NCI-H446 treated with DMSO at 0.1 percent for 48 hours (cell line): ENCODE results near the gene CERT1.
A peak's percentile ranks its signal among the peaks of the same experiment; 100 is the strongest.
"Not testable (repeated sequence)": the region's sequence is repeated elsewhere in the genome, so short reads cannot be mapped to it uniquely, and the experiment has no call there.

Source experiments
- DNase-seq: peaks from one replicate; lab custom pipeline; 2025; lab: John Stamatoyannopoulos, UW

CERT1 gene, protein sequence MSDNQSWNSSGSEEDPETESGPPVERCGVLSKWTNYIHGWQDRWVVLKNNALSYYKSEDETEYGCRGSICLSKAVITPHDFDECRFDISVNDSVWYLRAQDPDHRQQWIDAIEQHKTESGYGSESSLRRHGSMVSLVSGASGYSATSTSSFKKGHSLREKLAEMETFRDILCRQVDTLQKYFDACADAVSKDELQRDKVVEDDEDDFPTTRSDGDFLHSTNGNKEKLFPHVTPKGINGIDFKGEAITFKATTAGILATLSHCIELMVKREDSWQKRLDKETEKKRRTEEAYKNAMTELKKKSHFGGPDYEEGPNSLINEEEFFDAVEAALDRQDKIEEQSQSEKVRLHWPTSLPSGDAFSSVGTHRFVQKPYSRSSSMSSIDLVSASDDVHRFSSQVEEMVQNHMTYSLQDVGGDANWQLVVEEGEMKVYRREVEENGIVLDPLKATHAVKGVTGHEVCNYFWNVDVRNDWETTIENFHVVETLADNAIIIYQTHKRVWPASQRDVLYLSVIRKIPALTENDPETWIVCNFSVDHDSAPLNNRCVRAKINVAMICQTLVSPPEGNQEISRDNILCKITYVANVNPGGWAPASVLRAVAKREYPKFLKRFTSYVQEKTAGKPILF

GRCh38 chr5:75511435-75512382 is at the start of gene CERT1, which contains the start of gene POLK:
TSS of gene CERT1 (minus strand) at chr5:75511629. CDS start at chr5:75511207, 422 bp downstream.
TSS of gene POLK (plus strand) at chr5:75511891.
- DNase-seq = peak; percentile 95

GRCh38 chr5:75560655-75561054 is 49.2 kb upstream of the CERT1 start:
- DNase-seq = not testable (repeated sequence)

GRCh38 chr5:75558981-75559632 is 47.7 kb upstream of the CERT1 start:
- DNase-seq = no peak

- DNase-seq = no peak
These were observed 46.8 kb upstream of the CERT1 start for GRCh38 chr5:75558221-75558620.

DNA sequence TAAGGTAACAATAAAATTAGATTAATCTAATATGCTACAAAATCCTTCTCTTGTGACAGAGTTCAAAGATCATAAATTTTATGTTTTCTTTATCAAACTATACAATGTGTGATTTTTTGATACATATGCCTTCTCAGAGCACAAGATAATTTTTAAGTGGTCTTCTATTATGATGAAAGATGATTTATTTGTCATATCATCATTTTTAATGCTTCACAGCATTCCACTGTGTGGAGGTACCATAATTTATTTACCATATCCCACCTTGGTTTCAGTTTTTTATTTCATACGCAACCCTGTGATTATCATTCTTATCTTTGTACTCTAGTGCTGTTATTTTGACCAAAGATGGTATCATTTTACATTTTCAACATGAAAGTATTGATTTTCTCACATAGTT is 41.9 kb upstream of the CERT1 start:
- DNase-seq = no peak

GRCh38 chr5:75552764-75553163 is 41.3 kb upstream of the CERT1 start:
- no peak for DNase-seq

GRCh38 chr5:75551471-75551870 is 40.0 kb upstream of the CERT1 start:
- no peak for DNase-seq

GRCh38 chr5:75550597-75550996 is 39.2 kb upstream of the CERT1 start:
- DNase-seq = no peak

GRCh38 chr5:75547812-75548211 is 36.4 kb upstream of the CERT1 start:
- no peak for DNase-seq

DNA sequence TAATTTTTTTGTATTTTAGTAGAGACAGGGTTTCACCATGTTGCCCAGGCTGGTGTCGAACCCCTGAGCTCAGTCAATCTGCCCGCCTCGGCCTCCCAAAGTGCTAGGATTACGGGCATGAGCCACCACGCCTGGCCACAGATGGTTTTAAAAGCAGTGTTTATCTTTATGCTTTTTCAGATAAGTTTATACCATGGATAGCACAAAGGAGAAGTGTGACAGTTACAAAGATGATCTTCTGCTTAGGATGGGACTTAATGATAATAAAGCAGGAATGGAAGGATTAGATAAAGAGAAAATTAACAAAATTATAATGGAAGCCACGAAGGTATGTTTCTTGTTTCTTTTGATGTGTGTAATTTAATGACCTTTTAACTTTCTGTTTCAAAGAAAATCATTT is 35.4 kb upstream of the CERT1 start:
- no peak for DNase-seq

GRCh38 chr5:75545131-75545530 is 33.7 kb upstream of the CERT1 start:
- peak; percentile 3 for DNase-seq

GRCh38 chr5:75538211-75538610 is 26.8 kb upstream of the CERT1 start:
- DNase-seq = no peak

- no peak for DNase-seq
These were observed 25.4 kb upstream of the CERT1 start for GRCh38 chr5:75536694-75537360.

DNA sequence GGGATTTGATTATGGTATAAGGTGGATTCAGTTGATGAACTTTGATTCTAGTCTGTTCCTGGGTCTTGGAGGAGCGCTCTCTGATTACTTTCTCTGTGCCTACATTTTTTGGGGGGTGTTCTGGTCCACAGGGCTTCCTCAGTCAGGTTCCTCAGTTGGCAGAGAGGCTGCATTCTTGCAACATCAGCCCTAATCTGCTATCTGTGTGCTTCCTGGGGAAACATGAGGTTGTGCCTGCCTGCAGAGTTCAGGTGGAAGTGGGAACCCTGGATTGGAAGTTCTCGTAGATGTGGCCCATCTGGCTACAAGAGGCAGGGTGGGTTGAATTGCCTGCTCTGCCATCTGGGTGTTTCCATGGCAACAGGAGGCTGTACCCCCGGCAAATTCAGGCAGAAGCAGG is 24.7 kb upstream of the CERT1 start:
- no peak for DNase-seq

DNA sequence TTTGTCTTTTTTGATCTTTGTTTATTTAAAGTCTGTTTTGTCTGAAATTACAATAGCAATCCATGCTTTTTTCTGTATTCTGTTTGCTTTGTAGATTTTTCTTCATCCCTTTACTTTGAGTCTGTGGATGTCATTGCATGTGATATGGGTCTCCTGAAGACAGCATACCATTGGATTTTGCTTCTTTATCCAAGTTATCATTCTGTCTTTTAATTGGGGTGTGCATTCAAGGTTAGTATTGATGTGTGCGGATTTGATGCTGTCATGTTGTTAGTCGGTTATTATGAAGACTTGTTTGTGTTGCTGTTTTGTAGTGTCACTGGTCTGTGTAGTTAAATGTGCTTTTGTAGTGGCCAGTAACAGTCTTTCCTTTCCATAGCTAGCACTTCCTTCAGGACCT is 23.3 kb upstream of the CERT1 start:
- DNase-seq = no peak

DNA sequence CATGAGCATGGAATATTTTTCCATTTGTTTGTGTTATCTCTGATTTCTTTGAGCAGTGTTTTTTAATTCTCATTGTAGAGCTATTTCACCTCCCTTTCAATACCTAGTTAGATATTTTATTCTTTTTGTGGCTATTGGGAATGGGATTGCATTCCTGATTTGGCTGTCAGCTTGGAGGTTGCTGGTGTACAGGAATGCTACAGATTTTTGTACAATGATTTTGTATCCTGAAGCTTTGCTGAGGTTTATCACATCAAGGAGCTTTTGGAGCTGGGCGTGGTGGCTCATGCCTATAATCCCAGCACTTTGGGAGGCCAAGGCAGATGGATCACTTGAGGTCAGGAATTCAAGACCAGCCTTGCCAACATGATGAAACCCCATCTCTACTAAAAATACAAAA is 22.3 kb upstream of the CERT1 start:
- DNase-seq = not testable (repeated sequence)

DNA sequence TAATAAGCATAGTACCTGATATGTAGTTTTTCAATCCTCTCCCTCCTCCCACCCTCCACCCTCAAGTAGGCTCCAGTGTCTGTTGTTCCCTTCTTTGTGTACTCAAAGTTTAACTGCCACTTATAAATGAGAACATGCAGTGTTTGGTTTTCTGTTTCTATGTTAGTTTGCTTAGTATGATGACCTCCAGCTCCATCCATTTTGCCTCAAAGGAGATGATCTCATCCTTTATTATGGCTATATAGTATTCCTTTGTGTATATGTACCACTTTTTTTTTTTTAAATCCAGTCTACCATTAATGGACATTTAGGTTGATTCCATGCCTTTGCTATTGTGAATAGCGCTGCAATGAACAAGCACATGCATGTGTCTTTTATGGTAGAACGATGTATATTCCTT is 20.8 kb upstream of the CERT1 start:
- DNase-seq = no peak

GRCh38 chr5:75529185-75529584 is 17.8 kb upstream of the CERT1 start:
- DNase-seq = no peak

DNA sequence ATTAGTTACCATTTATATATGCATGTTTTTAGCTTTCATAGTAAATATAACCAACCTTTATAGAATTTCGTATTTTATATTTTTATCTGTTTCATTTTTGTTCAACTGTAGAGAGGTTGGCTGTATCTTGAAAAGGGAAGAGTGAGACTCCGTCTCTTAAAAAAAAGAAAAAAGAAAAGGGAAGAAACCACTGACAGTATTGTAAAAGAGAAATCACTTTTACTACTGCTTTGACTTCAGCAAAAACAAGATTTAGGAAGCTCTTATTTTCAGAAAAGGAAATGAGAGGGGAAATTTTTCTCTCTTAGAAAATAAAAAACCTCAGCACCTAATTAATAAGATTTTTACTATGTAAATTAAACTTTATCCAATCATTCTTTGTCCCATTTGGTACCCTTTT is 14.6 kb upstream of the CERT1 start:
- no peak for DNase-seq

- no peak for DNase-seq
These were observed 13.9 kb upstream of the CERT1 start for GRCh38 chr5:75525344-75525743.

GRCh38 chr5:75524591-75524990 is 13.2 kb upstream of the CERT1 start:
- DNase-seq = no peak
